CMK (cell line): Measurements from ENCODE around the gene KIF13A.
"Not testable (repeated sequence)": the region's sequence is repeated elsewhere in the genome, so short reads cannot be mapped to it uniquely, and the experiment has no call there.

ENCODE experiments used
- DNase-seq: peaks from one replicate; pipeline ENCODE4 v3.0.0-alpha.2; 2010; ENCODE audit warnings: low read depth

KIF13A gene

DNA sequence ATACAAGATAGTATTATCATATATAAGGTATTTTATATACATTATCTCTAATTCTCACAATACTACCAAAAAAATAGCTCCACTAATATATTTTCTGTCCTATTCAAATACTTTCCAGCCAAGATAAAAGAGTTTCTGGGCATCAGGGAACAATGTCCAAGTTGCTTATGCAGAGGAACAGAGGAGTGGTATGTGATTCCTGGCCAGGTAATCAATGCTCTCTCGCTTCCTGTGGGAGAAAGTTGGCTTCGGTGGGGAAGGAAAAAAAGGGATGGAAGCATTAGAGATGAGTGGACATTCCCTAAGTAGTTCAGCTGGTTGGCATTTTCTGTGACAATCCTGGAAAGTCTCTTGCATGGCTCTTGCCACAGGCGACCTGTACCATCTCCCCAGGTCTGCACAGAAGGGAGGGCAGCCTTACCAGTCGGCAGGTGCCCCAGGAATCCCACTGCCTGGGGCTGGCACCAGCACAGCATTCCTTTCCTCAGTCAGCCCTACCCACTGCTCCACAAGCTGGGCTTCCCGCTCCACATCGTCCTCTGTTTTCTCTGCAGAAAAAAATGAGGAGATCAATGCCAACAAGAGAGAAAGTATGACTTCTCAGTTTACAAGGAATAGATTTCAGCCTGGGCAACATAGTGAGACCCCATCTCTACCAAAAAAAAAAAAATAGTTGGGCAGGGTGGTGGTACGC, 202.2 kb downstream of the KIF13A start:
- no peak for DNase-seq

DNA sequence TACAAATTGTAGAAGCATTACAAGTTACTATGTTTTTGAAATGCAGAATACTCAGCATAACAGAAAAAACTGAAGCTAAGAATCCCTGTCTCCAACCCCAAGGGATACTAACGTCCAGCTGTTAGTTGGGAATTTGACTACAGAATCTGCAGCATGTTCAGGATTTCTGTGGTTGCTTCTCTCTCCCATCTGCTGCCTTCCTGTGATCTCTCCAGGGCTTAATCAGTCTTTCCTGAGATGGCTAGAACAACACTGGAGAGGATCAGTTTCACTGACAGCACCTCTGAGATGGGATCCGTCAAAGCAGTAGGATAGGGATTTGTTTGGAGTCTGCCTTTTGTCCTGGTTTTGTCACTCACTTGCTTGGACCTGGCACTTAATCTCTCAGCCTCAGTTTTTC, 207.4 kb downstream of the KIF13A start:
- no peak for DNase-seq

DNA sequence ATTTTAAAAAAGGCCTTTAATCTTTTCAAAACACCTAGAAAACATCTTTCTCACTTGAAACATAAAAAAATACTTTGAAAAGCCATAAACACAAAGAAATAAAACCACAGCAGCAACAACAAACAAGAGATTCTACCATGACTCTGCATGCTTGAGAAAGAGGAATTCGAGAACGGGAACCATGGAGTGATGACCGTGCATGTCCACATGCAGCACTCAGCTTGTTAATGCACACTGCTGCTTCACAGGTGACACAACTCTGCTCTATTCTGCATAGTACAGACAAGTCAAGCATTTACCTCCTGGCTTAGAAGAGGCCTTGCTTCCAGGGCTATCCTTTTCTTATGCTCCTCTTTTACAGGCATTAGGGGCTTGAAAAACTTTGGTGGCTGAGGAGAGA, 215.8 kb downstream of the KIF13A start:
- DNase-seq = no peak

DNA sequence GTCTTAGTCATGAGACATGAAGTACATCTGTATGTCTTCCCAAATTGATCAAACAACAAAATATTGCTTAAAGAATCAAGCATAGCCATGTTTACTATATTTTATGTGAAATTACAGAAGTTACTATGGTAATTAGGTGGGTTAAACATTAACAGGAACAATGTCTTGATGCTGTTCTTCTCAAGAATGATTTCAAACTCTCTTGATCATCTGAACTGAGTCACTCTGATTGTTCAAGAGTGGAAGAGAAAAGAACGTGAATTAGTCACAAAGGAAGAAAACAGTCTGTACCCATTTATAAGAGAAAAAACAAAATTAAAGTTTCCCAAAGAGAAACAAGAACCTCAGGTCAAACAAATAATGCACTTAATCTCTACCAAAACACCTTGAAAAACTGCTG, 218.6 kb downstream of the KIF13A start:
- no peak for DNase-seq

DNA sequence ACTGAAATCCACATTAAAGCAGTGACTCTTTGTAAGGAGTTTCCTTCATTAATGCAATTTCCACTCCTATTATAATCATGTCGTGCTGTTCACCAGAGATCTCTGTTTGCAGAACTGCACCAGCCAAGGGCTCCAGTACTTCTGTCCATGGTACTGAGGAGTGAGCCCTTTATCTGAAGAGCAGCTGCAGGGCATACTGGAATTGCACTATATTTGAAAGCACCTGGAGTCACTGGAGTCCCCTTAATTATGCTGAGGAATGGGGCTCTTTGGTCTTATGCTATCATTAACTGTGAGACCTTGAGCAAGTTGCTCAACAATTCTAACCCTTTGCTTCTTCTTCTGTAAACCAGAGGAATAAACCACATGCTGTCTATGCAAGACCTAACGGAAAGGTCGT, 219.0 kb downstream of the KIF13A start:
- DNase-seq = no peak

DNA sequence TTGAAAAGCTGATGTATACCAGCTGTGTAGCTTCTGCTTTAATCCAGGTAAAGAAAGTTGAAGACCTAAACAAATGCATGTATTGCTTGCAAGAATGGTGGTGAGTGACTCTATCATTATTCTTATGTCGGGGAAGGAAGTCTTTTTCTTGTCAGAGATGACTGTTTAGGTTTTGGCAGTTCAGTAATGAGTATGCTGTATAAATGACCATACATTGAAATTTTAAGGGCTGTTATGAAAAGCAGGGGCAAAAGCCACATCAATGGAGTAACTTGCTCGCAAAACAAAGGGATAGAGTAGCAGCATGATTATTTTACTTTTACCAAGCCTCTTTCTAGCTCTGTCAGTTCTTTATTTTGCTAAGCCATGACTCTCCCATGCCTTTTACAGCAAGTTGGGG, 224.8 kb downstream of the KIF13A start:
- DNase-seq = no peak

DNA sequence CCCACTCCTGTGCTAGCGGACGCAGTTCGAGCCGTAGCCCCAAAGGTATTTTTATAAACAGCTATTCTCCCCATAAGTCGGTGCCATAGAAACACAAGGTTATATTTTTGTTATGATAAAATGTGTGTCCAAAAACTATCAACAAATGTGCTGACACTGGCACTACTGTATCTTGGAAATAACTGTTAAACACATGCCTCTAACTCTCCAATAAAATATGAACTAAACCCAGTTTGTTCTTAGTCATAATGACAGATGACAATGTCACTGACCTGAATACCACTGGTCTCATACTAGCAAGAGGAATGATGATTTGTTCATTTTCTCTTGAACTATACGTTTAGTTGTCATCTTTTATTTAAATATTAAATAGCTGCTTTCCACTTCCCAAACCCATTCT, 229.3 kb downstream of the KIF13A start:
- DNase-seq = no peak

DNA sequence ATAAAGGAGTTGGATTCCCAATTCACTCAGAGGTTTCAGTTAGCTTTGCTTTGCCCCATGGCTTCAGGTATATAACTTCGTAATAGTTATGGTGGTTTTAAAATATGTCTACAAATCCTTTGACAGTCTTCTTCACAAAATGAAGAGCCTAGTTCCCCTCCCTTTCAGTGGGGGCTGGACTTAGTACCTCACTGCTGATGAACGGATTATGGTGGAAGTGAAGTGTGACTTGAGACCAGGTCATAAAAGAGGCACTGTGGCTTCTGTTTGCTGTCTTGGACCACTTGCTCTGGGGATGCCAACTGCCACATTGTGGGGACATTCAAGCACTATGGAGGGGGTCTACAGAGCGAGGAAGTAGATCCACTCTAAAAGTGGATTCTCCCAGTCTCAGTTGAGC, 233.2 kb downstream of the KIF13A start:
- no peak for DNase-seq

DNA sequence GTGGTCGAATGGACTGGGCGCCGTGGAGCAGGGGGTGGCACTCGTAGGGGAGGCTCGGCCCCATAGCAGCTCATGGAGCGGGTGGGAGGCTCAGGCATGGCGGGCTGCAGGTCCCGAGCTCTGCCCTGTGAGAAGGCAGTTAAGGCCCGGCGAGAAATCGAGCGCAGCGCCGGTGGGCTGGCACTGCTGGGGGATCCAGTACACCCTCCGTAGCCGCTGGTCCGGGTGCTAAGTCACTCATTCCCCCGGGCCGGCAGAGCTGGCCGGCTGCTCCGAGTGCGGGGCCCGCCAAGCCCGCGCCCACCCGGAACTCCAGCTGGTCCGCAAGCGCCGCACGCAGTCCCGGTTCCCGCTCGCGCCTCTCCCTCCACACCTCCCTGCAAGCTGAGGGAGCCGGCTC, 242.1 kb downstream of the KIF13A start:
- not testable (repeated sequence) for DNase-seq

DNA sequence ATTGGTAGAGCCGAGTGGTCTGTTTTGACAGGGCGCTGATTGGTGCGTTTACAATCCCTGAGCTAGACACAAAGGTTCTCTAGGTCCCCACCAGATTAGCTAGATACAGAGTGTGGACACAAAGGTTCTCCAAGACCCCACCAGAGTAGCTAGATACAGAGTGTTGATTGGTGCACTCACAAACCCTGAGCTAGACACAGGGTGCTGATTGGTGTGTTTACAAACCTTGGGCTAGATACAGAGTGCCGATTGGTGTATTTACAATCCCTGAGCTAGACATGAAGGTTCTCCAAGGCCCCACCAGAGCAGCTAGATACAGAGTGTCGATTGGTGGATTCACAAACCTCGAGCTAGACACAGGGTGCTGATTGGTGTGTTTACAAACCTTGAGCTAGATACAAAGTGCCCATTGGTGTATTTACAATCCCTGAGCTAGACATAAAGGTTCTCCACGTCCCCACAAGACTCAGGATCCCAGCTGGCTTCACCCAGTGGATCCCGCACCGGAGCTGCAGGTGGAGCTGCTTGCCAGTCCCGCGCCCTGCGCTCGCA, 242.6 kb downstream of the KIF13A start:
- not testable (repeated sequence) for DNase-seq

DNA sequence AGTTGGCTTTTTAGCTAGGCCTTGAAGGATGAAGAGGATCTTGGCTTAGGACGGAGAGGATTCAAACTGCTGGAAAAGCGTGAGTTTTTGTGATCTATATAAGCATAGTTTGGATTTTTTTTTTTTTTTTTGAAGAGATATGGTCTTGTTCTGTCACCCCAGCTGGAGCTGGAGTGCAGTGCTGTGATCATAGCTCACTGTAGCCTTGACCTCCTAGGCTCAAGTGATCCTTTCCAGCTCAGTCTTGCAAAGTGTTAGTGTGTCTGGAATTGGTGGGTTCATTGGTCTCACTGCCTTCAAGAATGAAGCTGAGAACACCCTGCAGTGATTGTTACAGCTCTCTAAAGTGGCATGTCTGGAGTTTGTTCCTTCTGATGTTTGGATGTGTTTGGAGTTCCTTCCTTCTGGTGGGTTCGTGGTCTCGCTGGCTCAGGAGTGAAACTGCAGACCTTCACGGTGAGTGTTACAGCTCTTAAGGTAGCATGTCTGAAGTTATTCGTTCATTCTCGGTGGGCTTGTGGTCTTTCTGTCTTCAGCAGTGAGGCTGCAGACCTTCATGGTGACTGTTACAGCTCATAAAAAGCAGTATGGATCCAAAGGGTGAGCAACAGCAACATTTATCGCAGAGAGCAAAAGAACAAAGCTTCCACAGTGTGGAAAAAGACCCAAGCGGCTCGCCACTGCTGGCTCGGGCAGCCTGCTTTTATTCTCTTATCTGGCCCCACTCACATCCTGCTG, 243.2 kb downstream of the KIF13A start:
- DNase-seq = no peak

DNA sequence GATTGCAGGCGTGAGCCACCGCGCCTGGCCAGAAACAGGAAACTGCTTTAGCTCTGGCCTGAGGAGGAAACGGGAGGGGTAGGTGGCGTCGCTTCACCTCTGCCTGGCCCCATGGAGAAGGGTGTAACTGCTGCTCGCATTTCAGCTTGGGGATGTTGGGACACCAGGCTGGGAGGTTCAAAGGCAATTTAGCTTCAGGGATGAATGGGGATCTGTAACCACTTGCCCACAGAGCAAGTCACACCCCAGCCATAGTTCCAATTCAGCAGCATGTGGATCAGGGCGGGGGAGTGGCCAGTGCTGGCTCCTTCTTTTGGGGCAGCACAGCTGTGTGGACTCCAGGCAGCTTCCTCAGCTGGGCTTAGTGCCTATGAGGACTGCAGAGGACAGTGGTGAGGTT, 245.9 kb downstream of the KIF13A start:
- no peak for DNase-seq

DNA sequence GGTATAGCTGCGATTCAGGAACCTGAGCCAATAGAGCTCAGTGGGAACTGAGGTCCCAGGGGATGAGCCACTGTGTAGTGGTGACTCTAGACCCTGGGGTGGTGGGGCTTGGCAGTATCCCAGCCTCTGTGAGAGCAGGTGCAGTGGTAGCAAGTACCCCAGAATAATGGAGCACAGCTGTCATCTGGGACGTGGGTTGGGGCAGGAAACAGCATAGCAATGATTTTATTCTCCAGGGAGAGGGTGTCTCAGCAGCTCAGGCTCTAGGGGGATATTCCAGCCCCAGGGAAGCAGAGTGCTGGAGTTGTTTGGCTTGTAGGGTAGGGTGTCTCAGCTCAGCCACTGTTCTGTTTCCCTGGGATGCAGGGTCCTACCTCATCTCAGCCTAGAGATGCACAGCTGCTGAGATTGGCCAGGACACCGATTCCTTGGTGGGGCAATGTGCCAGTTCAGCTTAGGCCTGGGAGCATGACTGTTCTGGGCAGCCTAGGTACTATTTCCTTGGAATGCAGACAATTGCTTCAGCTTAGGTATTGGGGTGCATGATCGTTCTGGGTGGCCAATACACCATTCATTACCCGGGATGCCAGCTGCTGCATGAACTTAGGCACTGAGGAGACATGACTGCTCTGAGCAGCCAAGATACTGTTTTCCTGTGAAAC, 246.7 kb downstream of the KIF13A start:
- no peak for DNase-seq

DNA sequence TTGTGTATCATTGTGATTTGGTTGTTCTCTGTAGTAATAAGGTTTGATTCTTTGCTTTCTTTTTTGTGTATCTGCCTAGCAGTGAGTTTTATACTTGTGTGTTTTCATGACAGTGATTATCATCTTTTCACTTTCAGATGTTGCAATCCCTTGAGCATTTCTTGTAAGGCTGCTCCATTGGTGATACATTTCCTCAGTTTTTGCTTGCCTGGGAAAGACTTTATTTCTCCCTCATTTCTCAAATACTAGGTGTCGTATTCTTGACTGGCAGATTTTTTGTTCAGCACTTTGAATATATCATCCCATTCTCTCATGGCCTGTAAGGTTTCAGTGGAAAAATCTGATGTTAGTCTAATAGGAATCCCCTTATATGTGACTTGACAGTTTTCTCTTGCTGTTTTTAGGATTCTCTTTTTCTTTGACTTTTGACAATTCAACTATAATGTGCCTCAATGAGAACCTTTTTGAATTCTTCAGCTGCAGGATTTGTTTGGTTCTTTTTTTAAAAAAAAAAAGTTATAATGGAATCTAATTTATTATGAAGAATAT, 249.7 kb downstream of the KIF13A start:
- DNase-seq = no peak

DNA sequence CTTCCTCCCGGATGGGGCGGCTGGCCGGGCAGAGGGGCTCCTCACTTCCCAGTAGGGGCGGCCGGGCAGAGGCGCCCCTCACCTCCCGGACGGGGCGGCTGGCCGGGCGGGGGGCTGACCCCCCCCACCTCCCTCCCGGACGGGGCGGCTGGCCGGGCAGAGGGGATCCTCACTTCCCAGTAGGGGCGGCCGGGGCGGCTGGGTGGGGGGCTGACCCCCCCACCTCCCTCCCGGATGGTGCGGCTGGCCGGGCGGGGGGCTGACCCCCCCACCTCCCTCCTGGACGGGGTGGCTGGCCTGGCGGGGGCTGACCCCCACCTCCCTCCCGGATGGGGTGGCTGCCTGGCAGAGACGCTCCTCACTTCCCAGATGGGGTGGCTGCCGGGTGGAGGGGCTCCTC, 252.1 kb downstream of the KIF13A start:
- not testable (repeated sequence) for DNase-seq

DNA sequence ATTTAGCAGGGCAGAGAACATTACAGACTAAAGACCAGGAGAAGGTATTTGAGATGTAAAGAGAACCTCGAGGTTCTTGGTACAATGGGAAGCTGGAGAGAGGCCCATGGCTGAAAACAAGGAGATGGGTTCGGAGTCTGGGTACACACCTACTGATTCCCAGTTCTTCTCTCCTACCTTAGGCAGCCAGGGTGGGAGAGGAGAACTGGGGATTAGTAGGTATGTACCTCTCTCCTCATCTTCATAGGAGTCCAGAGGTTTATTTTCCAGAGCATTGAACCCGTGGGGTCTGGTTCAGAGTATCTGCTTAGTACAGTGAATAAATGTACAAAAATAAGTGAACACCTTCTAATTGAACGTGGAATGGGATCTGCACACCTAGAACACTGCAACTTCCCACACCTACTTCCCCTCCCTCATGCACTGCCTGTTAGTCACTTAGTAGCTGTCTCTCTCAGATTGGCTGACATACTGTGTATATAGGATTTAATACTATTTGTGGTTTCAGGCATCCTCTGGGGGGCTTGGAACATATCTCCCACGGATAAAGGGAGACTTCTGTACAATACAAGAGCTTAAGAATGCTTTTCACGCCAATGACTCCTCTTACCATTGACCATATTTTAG, 257.2 kb downstream of the KIF13A start:
- DNase-seq = no peak

DNA sequence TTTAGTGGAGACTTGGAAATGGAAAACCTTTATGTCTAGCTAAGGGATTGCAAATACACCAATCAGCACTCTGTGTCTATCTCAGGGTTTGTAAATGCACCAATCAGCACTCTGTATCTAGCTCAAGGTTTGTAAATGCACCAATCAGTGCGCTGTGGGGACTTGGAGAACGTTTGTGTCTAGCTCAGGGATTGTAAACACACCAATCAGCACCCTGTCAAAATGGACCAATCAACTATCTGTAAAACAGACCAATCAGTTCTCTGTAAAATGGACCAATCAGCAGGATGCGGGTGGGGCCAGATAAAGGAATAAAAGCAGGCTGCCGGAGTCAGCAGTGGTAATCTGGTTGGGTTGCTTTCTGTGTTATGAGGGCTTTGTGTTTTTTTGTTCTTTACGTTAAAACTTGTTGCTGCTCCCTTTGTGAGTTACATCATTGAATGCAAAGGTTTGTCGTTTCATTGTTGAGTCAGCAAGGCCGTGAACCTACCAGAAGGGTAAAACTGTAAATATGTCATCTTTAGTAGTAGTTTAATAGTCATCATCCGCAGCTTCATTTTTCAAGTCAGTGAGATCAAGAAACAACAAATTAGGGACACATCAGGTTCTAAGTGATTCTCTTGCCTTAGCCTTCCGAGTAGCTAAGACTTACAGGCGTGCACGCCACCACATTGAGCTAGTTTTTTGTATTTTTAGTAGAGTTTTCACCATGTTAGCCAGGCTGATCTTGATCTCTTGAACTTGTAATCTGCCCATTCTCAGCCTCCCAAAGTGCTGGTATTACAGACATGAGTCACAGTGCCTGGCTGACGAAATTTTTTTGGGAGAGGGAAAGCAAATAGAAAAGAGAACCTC, 258.0 kb downstream of the KIF13A start:
- DNase-seq = no peak

DNA sequence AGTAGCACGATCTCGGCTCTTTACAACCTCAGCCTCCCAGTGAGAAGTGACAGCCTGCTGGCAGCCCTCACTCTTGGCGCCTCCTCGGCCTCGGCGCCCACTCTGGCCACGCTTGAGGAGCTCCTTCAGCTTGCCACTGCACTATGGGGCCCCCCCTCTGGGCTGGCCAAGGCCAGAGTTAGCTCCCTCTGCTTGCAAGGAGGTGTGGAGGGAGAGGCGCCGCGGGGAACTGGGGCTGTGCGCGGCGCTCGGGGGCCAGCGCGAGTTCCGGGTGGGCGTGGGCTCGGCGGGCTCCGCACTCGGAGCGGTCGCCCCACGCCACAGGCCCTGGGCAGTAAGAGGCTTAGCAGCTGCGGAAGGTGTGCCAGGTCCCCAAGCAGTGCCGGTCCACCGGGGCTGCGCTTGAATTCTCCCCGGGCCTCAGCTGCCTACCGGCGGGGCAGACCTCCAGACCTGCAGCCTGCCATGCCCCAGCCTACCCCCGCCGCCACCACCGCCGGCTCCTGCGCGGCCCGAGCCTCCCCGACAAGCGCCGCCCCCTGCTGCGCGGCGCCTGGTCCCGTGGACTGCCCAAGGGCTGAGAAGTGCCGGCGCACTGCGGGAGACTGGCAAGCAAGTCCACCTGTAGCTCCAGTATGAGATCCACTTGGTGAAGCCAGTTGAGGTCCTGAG, 258.7 kb downstream of the KIF13A start:
- no peak for DNase-seq

DNA sequence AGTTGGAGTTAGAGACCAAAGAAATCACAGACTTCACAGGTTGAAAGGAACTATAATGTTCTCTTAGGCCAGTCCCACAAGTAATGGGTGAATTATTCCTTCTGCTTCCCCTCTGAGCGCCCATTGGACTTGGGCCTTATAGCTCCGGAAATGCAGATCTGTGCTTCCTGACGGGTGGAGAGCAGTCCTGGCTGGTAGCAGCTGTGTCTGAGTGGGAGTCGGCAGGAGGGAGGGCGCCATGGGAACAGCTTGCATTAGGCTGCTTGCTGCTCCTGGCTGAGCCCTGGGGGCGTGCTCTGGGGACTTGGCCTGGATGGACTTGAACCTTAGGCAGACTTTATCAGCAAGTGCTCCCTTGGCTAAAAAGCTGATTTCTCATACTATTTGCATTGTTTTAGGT, 262.4 kb downstream of the KIF13A start:
- DNase-seq = no peak

DNA sequence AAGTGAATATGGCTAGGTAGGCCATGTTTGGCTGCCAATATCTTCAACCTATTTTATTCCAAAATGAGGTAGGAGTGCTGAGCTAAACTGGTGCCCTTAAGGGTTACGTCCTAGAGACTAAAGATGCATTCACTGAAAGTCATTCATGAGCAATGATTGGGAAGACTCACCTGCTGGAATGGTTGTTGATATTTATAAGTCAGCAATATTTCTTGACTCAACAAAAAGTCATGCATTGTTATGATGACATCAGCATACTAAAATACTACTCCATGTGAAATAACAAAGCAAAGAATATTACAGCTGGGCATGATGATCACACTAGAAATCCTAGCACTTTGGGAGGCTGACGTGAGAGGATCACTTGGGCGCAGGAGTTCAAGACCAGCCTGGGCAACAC, 263.1 kb downstream of the KIF13A start:
- DNase-seq = no peak

DNA sequence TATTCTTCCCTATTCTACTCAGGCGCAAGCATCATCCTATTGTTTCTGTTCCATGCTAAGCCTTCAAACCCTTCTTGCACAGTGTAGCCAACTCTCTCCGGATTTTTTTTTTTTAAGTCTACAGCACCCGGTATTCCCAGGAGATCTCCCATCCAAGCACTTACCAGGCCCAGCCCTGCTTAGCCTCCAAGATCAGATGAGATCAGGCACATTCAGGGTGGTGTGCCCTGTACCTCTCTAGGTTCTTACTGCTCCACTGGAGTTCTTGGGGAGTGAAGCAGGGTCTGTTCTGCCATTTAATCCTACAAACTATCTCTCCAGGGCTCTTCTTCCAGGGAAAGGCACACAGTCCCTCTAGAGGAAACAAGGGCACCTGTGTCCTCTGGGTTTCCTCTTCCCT, 265.8 kb downstream of the KIF13A start:
- no peak for DNase-seq
